Peyer's patch (tissue), 4 donors: Measurements from ENCODE around the gene PNPO.

Experiments used
- CTCF ChIP-seq, 6 experiments: fragments of 450-650 bp in 4 of 6; fragments of 200-600 bp in 2 of 6; sonication (generic) in 1 of 6; IDR thresholded peaks; one replicate each; pipeline ENCODE4 v1.5.1; 2017 to 2019; ENCODE audit warnings: antibody characterized with exemption in 6 of 6, mild to moderate bottlenecking in 3 of 6, moderate library complexity in 1 of 6
- POLR2A ChIP-seq, 2 donors: fragments of 450-650 bp; IDR thresholded peaks; one replicate each; pipeline ENCODE4 v1.5.1; 2017; ENCODE audit warnings: antibody characterized with exemption in 2 of 2, mild to moderate bottlenecking in 2 of 2, moderate library complexity in 2 of 2

- TF ChIP-seq POLR2A (IDR thresholded peaks at IDR 0.05) = no peak
- no peak for TF ChIP-seq CTCF (IDR thresholded peaks at IDR 0.05)
Observed at GRCh38 chr17:47969930-47970724, 28.8 kb downstream of the PNPO start.
